GM19043 (cell line): ENCODE results near the gene CACNA2D1.

Source experiments
- ATAC-seq: cut with Tn5 transposase; IDR thresholded peaks from one replicate; pipeline ENCODE4 v1.9.1; 2021; ENCODE audit warnings: low read depth; ENCODE audit not compliant: unreplicated experiment

CACNA2D1 gene

GRCh38 chr7:82185443-82185842 is 258.1 kb downstream of the CACNA2D1 start:
- ATAC-seq, result no peak

- ATAC-seq, result no peak
Measured at GRCh38 chr7:82183634-82184033, 259.9 kb downstream of the CACNA2D1 start.

GRCh38 chr7:82179311-82179710 is 264.3 kb downstream of the CACNA2D1 start:
- no peak for ATAC-seq

GRCh38 chr7:82175319-82175718 is 268.3 kb downstream of the CACNA2D1 start:
- ATAC-seq, result no peak

- ATAC-seq, result no peak
Measured at GRCh38 chr7:82173400-82174021, 270.1 kb downstream of the CACNA2D1 start.

- ATAC-seq, result no peak
Measured at GRCh38 chr7:82172881-82173280, 270.7 kb downstream of the CACNA2D1 start.

- ATAC-seq, result no peak
Measured at GRCh38 chr7:82172017-82172416, 271.6 kb downstream of the CACNA2D1 start.

GRCh38 chr7:82167558-82168314 is 275.8 kb downstream of the CACNA2D1 start:
- ATAC-seq, result no peak

- no peak for ATAC-seq
Measured at GRCh38 chr7:82166260-82167015, 277.1 kb downstream of the CACNA2D1 start.

GRCh38 chr7:82164813-82165212 is 278.8 kb downstream of the CACNA2D1 start:
- ATAC-seq, result no peak

GRCh38 chr7:82164410-82164809 is 279.2 kb downstream of the CACNA2D1 start:
- ATAC-seq, result no peak

GRCh38 chr7:82163586-82163985 is 280.0 kb downstream of the CACNA2D1 start:
- no peak for ATAC-seq

- ATAC-seq, result no peak
Measured at GRCh38 chr7:82162289-82162688, 281.3 kb downstream of the CACNA2D1 start.

- no peak for ATAC-seq
Measured at GRCh38 chr7:82158327-82158726, 285.2 kb downstream of the CACNA2D1 start.

- no peak for ATAC-seq
Measured at GRCh38 chr7:82156893-82157292, 286.7 kb downstream of the CACNA2D1 start.

- ATAC-seq, result no peak
Measured at GRCh38 chr7:82156168-82156567, 287.4 kb downstream of the CACNA2D1 start.

- no peak for ATAC-seq
Measured at GRCh38 chr7:82154728-82155127, 288.8 kb downstream of the CACNA2D1 start.

GRCh38 chr7:82153776-82154175 is 289.8 kb downstream of the CACNA2D1 start:
- no peak for ATAC-seq

GRCh38 chr7:82152858-82153257 is 290.7 kb downstream of the CACNA2D1 start:
- no peak for ATAC-seq

- ATAC-seq, result no peak
Measured at GRCh38 chr7:82146491-82146890, 297.1 kb downstream of the CACNA2D1 start.

GRCh38 chr7:82142263-82142864 is 301.2 kb downstream of the CACNA2D1 start:
- no peak for ATAC-seq
